Adrenal gland (tissue), 12 donors: ENCODE measurements around the gene CORO2A. TPM values are rescaled to one million over a fixed set of nuclear protein-coding genes. Genes with fewer than 3 reads are reported as not detected.

Experiments used
- DNase-seq, 7 donors: peaks; one replicate each; pipeline ENCODE4 v3.0.0-alpha.2; 2019 to 2020
- H3K27ac ChIP-seq, 5 donors: fragments of 200-600 bp; sonication (generic) in 4 of 5; 1 replicate in 3 of 5; 2 replicates in 2 of 5; pipeline versions ENCODE4 v1.5.1 to v1.8.0; 2016 to 2020; ENCODE audit warnings: mild to moderate bottlenecking in 1 of 5
- H3K27me3 ChIP-seq: fragments of 200-600 bp; 2 replicates; pipeline ENCODE4 v1.8.0; 2021
- H3K36me3 ChIP-seq, 2 donors: fragments of 200-600 bp; replicated peaks in 1 of 2; 1 replicate in 1 of 2; 2 replicates in 1 of 2; pipeline versions ENCODE4 v1.5.1 to v1.8.0; 2018 to 2022
- H3K4me1 ChIP-seq, 2 donors: fragments of 200-600 bp; replicated peaks in 1 of 2; 1 replicate in 1 of 2; 2 replicates in 1 of 2; pipeline versions ENCODE4 v1.5.1 to v1.8.0; 2018 to 2021
- H3K4me3 ChIP-seq, 4 donors: fragments of 200-600 bp; sonication (generic) in 3 of 4; one replicate each; pipeline ENCODE4 v1.5.1; 2016 to 2018
- H3K9me3 ChIP-seq, 3 donors: fragments of 200-600 bp; sonication (generic) in 1 of 3; replicated peaks in 1 of 3; 1 replicate in 2 of 3; 2 replicates in 1 of 3; pipeline versions ENCODE4 v1.5.1 to v1.8.0; 2016 to 2021
- CTCF ChIP-seq, 6 experiments: fragments of 450-650 bp in 4 of 6; fragments of 200-600 bp in 2 of 6; sonication (generic) in 1 of 6; IDR thresholded peaks; 1 replicate in 5 of 6; 2 replicates in 1 of 6; pipeline versions ENCODE4 v1.5.1 to v1.8.0; 2016 to 2021; ENCODE audit warnings: antibody characterized with exemption in 6 of 6, mild to moderate bottlenecking in 2 of 6, moderate library complexity in 1 of 6
- POLR2A ChIP-seq, 2 donors: fragments of 450-650 bp; IDR thresholded peaks; one replicate each; pipeline ENCODE4 v1.6.1; 2017; ENCODE audit warnings: antibody characterized with exemption in 2 of 2, mild to moderate bottlenecking in 2 of 2, moderate library complexity in 1 of 2
- WGBS, 4 donors: extraction: QIAGEN DNeasy Blood & Tissue Kit in 2 of 4; methylation state at CpG; one replicate each; pipeline versions ENCODE4 v1.1.5 to v1.1.7; 2013 to 2017; 5-methylcytosine and 5-hydroxymethylcytosine counted together
- intact Hi-C, 2 donors: fragments of 100-400 bp; cut with DNase I; formaldehyde crosslinking; loops; one replicate each; pipeline versions ENCODE4 v1.14.1 to v1.15.0; 2022 to 2023
- polyA plus RNA-seq, 3 donors: library from polyadenylated mRNA; stranded (reverse); fragments of 200-250 nt in 2 of 3; fragments of 350-450 nt in 1 of 3; fragmentation: Illumina TruSeq in 1 of 3; extraction: RNeasy Lipid Tissue Mini Kit (QIAGEN cat#74804) in 1 of 3; gene quantifications; one replicate each; pipeline ENCODE4 v1.2.3, GENCODE V29; 2013 to 2014
- total RNA-seq, 9 donors: library from RNA; depleted of rRNA in 4 of 9; stranded (reverse); fragments of >200 nt in 4 of 9; fragments of 120-200 nt in 1 of 9; fragmentation: NEBNext Ultra II Directional in 1 of 9; extraction: Animal tissue kit (Norgen Biotek cat#: 25700) in 1 of 9; gene quantifications; one replicate each; pipeline versions ENCODE4 v1.1.0 to v1.2.4, GENCODE V29; 2013 to 2023
- donor health status: healthy with polysubstance abuse.
- donor health status: Bipolar disorder and iron deficiency.
- donor health status: DM: yes; HTN: yes; CAD: no.
- donor health status: DM: no; HTN: no; CAD: no.
- donor health status: DM: no; HTN: no; CAD: no.
- donor health status: DM: yes; HTN: yes; CAD: no.

CORO2A gene
- total and polyA plus RNA-seq, 12 donors = 0.06 to 3.9 (median 1.2) TPM

- H3K27ac ChIP-seq = no peak overlapping the region
- no peaks in the 10 kb centered on the region for H3K27me3 ChIP-seq
- no peak overlapping the region for H3K4me3 ChIP-seq
- intact Hi-C loops = no loop called here
- no peaks in the 10 kb centered on the region for H3K36me3 ChIP-seq
- TF ChIP-seq CTCF (IDR thresholded peaks at IDR 0.05) (no peak), POLR2A (IDR thresholded peaks at IDR 0.05) (no peak)
- H3K9me3 ChIP-seq = no peaks in the 10 kb centered on the region
- no peak for DNase-seq
- H3K4me1 ChIP-seq = no peaks in the 10 kb centered on the region
These were observed 55.9 kb downstream of the CORO2A start for GRCh38 chr9:98136489-98136888.

- H3K27me3 ChIP-seq = no peaks in the 10 kb centered on the region
- intact Hi-C loops = no loop called here
- H3K9me3 ChIP-seq = no peaks in the 10 kb centered on the region
- TF ChIP-seq POLR2A (IDR thresholded peaks at IDR 0.05) (no peak), CTCF (IDR thresholded peaks at IDR 0.05) (no peak)
- no peaks in the 10 kb centered on the region for H3K4me1 ChIP-seq
- H3K36me3 ChIP-seq = no peaks in the 10 kb centered on the region
- peak in 1 of 7 donors; percentile 23 for DNase-seq
- no peak overlapping the region for H3K4me3 ChIP-seq
- WGBS, 4 donors = 90 to 92% (median 91%) methylated on average over 6 to 7 of the region's 7 CpGs
- no peak overlapping the region for H3K27ac ChIP-seq
These were observed 56.5 kb downstream of the CORO2A start for GRCh38 chr9:98135938-98136337.

- H3K9me3 ChIP-seq = no peaks in the 10 kb centered on the region
- no peak overlapping the region for H3K4me3 ChIP-seq
- H3K27ac ChIP-seq = no peak overlapping the region
- H3K27me3 ChIP-seq = no peaks in the 10 kb centered on the region
- WGBS, 4 donors = 85 to 92% (median 88%) methylated on average over 4 of the region's 4 CpGs
- no peak for DNase-seq
- H3K36me3 ChIP-seq = no peaks in the 10 kb centered on the region
- H3K4me1 ChIP-seq = no peaks in the 10 kb centered on the region
- TF ChIP-seq CTCF (IDR thresholded peaks at IDR 0.05) (no peak), POLR2A (IDR thresholded peaks at IDR 0.05) (no peak)
- intact Hi-C loops = no loop called here
These were observed 56.9 kb downstream of the CORO2A start for GRCh38 chr9:98135558-98135934.

GRCh38 chr9:98134702-98135557 lies 57.5 kb downstream of the CORO2A start:
- no peaks in the 10 kb centered on the region for H3K27me3 ChIP-seq
- H3K27ac ChIP-seq = no peak overlapping the region
- peak in 1 of 7 donors; percentile 29 for DNase-seq
- 88 to 94% (median 92%) methylated on average over 4 to 12 of the region's 12 CpGs for WGBS, 4 donors
- H3K9me3 ChIP-seq = no peaks in the 10 kb centered on the region
- no peaks in the 10 kb centered on the region for H3K36me3 ChIP-seq
- H3K4me1 ChIP-seq = no peaks in the 10 kb centered on the region
- TF ChIP-seq CTCF (IDR thresholded peaks at IDR 0.05) (no peak), POLR2A (IDR thresholded peaks at IDR 0.05) (no peak)
- intact Hi-C loops = no loop called here
- no peak overlapping the region for H3K4me3 ChIP-seq
